HCT116 (cell line): ENCODE data around the gene NFASC. TPM values are rescaled to one million over a fixed set of nuclear protein-coding genes. Genes with fewer than 3 reads are reported as not detected.

Experiments
- ATAC-seq: fragments of 200-7000 bp; cut with Tn5 transposase; 2 replicates; pipeline ENCODE4 v1.9.1; 2020; ENCODE audit warnings: mild to moderate bottlenecking, moderate library complexity
- BruUV-seq: library from RNA; stranded (reverse); fragments of 400-500 nt; replicated peaks from 2 replicates; lab custom pipeline; 2021; lab: Mats Ljungman, UMichigan
- CTCF ChIA-PET: fragments of 300-600 bp; sonication (Branson Sonifier 250); formaldehyde crosslinking; loops from one replicate; lab custom pipeline; 2021; ENCODE audit warnings: antibody characterized with exemption; lab: Charles Lee
- POLR2A ChIA-PET: fragments of 300-600, 350-600 bp; sonication (Branson Sonifier 250); formaldehyde crosslinking; loops from one replicate; lab custom pipeline; 2021; ENCODE audit warnings: antibody characterized with exemption; lab: Charles Lee
- RAD21 ChIA-PET, 2 experiments: fragments of 300-600 bp; sonication (Branson Sonifier 250); formaldehyde crosslinking; loops; one replicate each; lab custom pipeline; 2023; ENCODE audit warnings: low total read pairs in 2 of 2; ENCODE audit not compliant: uncharacterized antibody in 2 of 2, unreplicated experiment in 2 of 2, low non-redundant PET in 1 of 2; lab: Charles Lee
- DNase-seq: peaks from one replicate; pipeline ENCODE4 v3.0.0-alpha.2; 2010; ENCODE audit warnings: low read depth, low spot score
- H2AFZ ChIP-seq: fragments of 200-600 bp; shearing (Covaris generic), sonication (generic); 2 replicates; pipeline ENCODE4 v1.6.1; 2017; ENCODE audit warnings: low read depth, mixed run types, mixed read lengths, antibody characterized with exemption, low read length; ENCODE audit not compliant: poor library complexity, severe bottlenecking
- H3K27ac ChIP-seq: 2 replicates; pipeline ENCODE4 v1.5.1; 2012; ENCODE audit warnings: low read depth, low read length
- H3K27me3 ChIP-seq: fragments of 200-600 bp; sonication (generic); 2 replicates; pipeline ENCODE4 v1.6.1; 2016; ENCODE audit warnings: mixed run types, low read length, mixed read lengths; ENCODE audit not compliant: insufficient read depth
- H3K36me3 ChIP-seq, 2 experiments: fragments of 200-500 bp in 1 of 2; fragments of 200-600 bp in 1 of 2; sonication (Bioruptor generic) in 1 of 2; sonication (generic) in 1 of 2; 2 replicates each; pipeline versions ENCODE4 v1.5.1 to v1.6.1; 2014 to 2016; ENCODE audit warnings: low read length in 2 of 2, inconsistent platforms in 1 of 2, mixed read lengths in 1 of 2, mixed run types in 1 of 2; ENCODE audit not compliant: insufficient read depth in 2 of 2, control insufficient read depth in 1 of 2
- H3K4me1 ChIP-seq, 2 experiments: fragments of 200-600 bp in 1 of 2; sonication (generic) in 1 of 2; 2 replicates each; pipeline versions ENCODE4 v1.5.1 to v1.6.1; 2012 to 2017; ENCODE audit warnings: low read length in 2 of 2, inconsistent platforms in 1 of 2, mild to moderate bottlenecking in 1 of 2, mixed read lengths in 1 of 2, mixed run types in 1 of 2, moderate library complexity in 1 of 2; ENCODE audit not compliant: insufficient read depth in 2 of 2, control insufficient read depth in 1 of 2
- H3K4me2 ChIP-seq: fragments of 200-600 bp; sonication (generic); 2 replicates; pipeline ENCODE4 v1.6.1; 2017; ENCODE audit warnings: mixed run types, low read length, mixed read lengths
- H3K4me3 ChIP-seq, 2 experiments: fragments of 200-600 bp in 1 of 2; sonication (generic) in 1 of 2; replicated peaks in 1 of 2; 2 replicates each; pipeline ENCODE4 v1.5.1; 2011 to 2016; ENCODE audit warnings: low read length in 2 of 2, control low read depth in 1 of 2, low read depth in 1 of 2, mild to moderate bottlenecking in 1 of 2, mixed read lengths in 1 of 2, mixed run types in 1 of 2
- H3K79me2 ChIP-seq: fragments of 200-600 bp; sonication (generic); 2 replicates; pipeline ENCODE4 v1.6.1; 2017; ENCODE audit warnings: mild to moderate bottlenecking, mixed run types, low read length, moderate library complexity, mixed read lengths; ENCODE audit not compliant: insufficient read depth
- H3K9ac ChIP-seq: fragments of 200-600 bp; sonication (generic); 2 replicates; pipeline ENCODE4 v1.6.1; 2016; ENCODE audit warnings: low read length, mixed read lengths
- H3K9me2 ChIP-seq: fragments of 200-600 bp; sonication (generic), shearing (Covaris generic); 2 replicates; pipeline ENCODE4 v1.6.1; 2017; ENCODE audit warnings: mixed run types, mild to moderate bottlenecking, moderate library complexity; ENCODE audit not compliant: insufficient read depth
- H3K9me3 ChIP-seq, 2 experiments: fragments of 200-500 bp in 1 of 2; fragments of 200-600 bp in 1 of 2; sonication (Bioruptor generic) in 1 of 2; sonication (generic) in 1 of 2; 2 replicates each; pipeline ENCODE4 v1.6.1; 2014 to 2017; ENCODE audit warnings: low read length in 2 of 2, mixed read lengths in 2 of 2, inconsistent platforms in 1 of 2, low read depth in 1 of 2, mild to moderate bottlenecking in 1 of 2, mixed run types in 1 of 2, moderate library complexity in 1 of 2; ENCODE audit not compliant: control insufficient read depth in 1 of 2, insufficient read depth in 1 of 2
- H4K20me1 ChIP-seq: fragments of 200-600 bp; sonication (generic), shearing (Covaris generic); 2 replicates; pipeline ENCODE4 v1.6.1; 2017; ENCODE audit warnings: mixed run types, mild to moderate bottlenecking, moderate library complexity; ENCODE audit not compliant: insufficient read depth
- CEBPB ChIP-seq: IDR thresholded peaks from 2 replicates; pipeline ENCODE4 v1.6.1; 2012; ENCODE audit warnings: low read depth
- CTCF ChIP-seq, 3 experiments: fragments of 200-600 bp in 1 of 3; sonication (generic) in 1 of 3; IDR thresholded peaks in 2 of 3; conservative IDR thresholded peaks in 1 of 3; 2 replicates each; pipeline ENCODE4 v1.5.1; 2012 to 2017; ENCODE audit warnings: low read depth in 2 of 3, low read length in 2 of 3, antibody characterized with exemption in 1 of 3, borderline replicate concordance in 1 of 3, control low read depth in 1 of 3, mild to moderate bottlenecking in 1 of 3, mixed read lengths in 1 of 3, mixed run types in 1 of 3, moderate library complexity in 1 of 3; ENCODE audit not compliant: insufficient read depth in 1 of 3
- EZH2 ChIP-seq: fragments of 200-600 bp; sonication (generic); IDR thresholded peaks from 2 replicates; pipeline ENCODE4 v1.6.1; 2017; ENCODE audit warnings: antibody characterized with exemption, mixed run types
- EZH2phosphoT487 ChIP-seq: fragments of 200-600 bp; IDR thresholded peaks from 2 replicates; pipeline ENCODE4 v1.6.1; 2018; ENCODE audit warnings: antibody characterized with exemption, borderline replicate concordance
- JUND ChIP-seq: IDR thresholded peaks from 2 replicates; pipeline ENCODE4 v1.6.1; 2012
- POLR2A ChIP-seq: IDR thresholded peaks from 2 replicates; pipeline ENCODE4 v1.7.0; 2011; ENCODE audit warnings: borderline replicate concordance; ENCODE audit not compliant: insufficient read depth, insufficient read length; ENCODE audit errors: extremely low read depth
- POLR2AphosphoS5 ChIP-seq: IDR thresholded peaks from 2 replicates; pipeline ENCODE4 v1.6.1; 2011; ENCODE audit warnings: mild to moderate bottlenecking, low read depth, low read length, moderate library complexity
- REST ChIP-seq: IDR thresholded peaks from 2 replicates; pipeline ENCODE4 v1.6.1; 2012; ENCODE audit warnings: low read depth
- SIN3A ChIP-seq: IDR thresholded peaks from 2 replicates; pipeline ENCODE4 v1.6.1; 2012; ENCODE audit warnings: low read depth
- SP1 ChIP-seq: IDR thresholded peaks from 2 replicates; pipeline ENCODE4 v1.6.1; 2012; ENCODE audit warnings: low read depth
- SRF ChIP-seq: IDR thresholded peaks from 2 replicates; pipeline ENCODE4 v1.6.1; 2012; ENCODE audit warnings: low read depth
- TCF7L2 ChIP-seq: IDR thresholded peaks from 2 replicates; pipeline ENCODE4 v1.7.0; 2011; ENCODE audit warnings: borderline replicate concordance, inconsistent platforms; ENCODE audit not compliant: insufficient read depth, insufficient read length; ENCODE audit errors: extremely low read depth
- YY1 ChIP-seq: IDR thresholded peaks from 2 replicates; pipeline ENCODE4 v1.6.1; 2011; ENCODE audit warnings: low read length, low read depth, moderate library complexity, mild to moderate bottlenecking; ENCODE audit not compliant: insufficient replicate concordance; ENCODE audit errors: extremely low read depth
- ZBTB33 ChIP-seq: IDR thresholded peaks from 2 replicates; pipeline ENCODE4 v1.6.1; 2011; ENCODE audit warnings: mild to moderate bottlenecking, low read length, moderate library complexity; ENCODE audit not compliant: insufficient replicate concordance; ENCODE audit errors: extremely low read depth
- ZFX ChIP-seq: fragments of 450-650 bp; IDR thresholded peaks from 2 replicates; pipeline ENCODE4 v1.6.1; 2017
- intact Hi-C: fragments of 100-400 bp; cut with micrococcal nuclease; formaldehyde crosslinking; loops from 2 replicates; pipeline ENCODE4 v1.10.0; 2022
- total RNA-seq: library from RNA; stranded (reverse); gene quantifications from one replicate; pipeline ENCODE4 v1.2.1, GENCODE V29; 2021; ENCODE audit not compliant: unreplicated experiment

The NFASC gene
- total RNA-seq, 1 experiment from 2014 or later: 0.57 TPM

GRCh38 chr1:204959374-204959773 is 88.7 kb downstream of the NFASC start:
- no peaks in the 10 kb centered on the region for H3K4me1 ChIP-seq
- intact Hi-C loops: no loop called here
- peaks cover 92% of the 10 kb centered on the region for H3K27me3 ChIP-seq
- no peak for DNase-seq
- no peaks in the 10 kb centered on the region for H3K9me3 ChIP-seq
- BruUV-seq: no TSS peak
- H4K20me1 ChIP-seq: no peaks in the 10 kb centered on the region
- ATAC-seq: no peak
- no peak overlapping the region for H2AFZ ChIP-seq
- ChIA-PET CTCF (no interaction called here), POLR2A (no interaction called here), RAD21 (no interaction called here)
- H3K79me2 ChIP-seq: no peaks in the 10 kb centered on the region
- H3K27ac ChIP-seq: no peak overlapping the region
- H3K9me2 ChIP-seq: no peaks in the 10 kb centered on the region
- H3K36me3 ChIP-seq: no peaks in the 10 kb centered on the region
- H3K9ac ChIP-seq: no peak overlapping the region
- TF ChIP-seq SRF (no peak), JUND (no peak), ZBTB33 (no peak), CEBPB (no peak), EZH2phosphoT487 (no peak), TCF7L2 (no peak), ZFX (no peak), SIN3A (no peak)
- TF ChIP-seq, all 23 proteins: peak for 0
- Histone ChIP-seq H3K4me3 (no peak overlapping the region), H3K4me2 (no peak overlapping the region)

GRCh38 chr1:204959836-204960235 is 89.2 kb downstream of the NFASC start:
- Histone ChIP-seq H3K9me3 (no peaks in the 10 kb centered on the region), H3K4me1 (no peaks in the 10 kb centered on the region), H2AFZ (no peak overlapping the region), H3K79me2 (no peaks in the 10 kb centered on the region), H4K20me1 (no peaks in the 10 kb centered on the region), H3K9me2 (no peaks in the 10 kb centered on the region), H3K27me3 (peaks cover 96% of the 10 kb centered on the region), H3K36me3 (no peaks in the 10 kb centered on the region), H3K4me3 (no peak overlapping the region), H3K9ac (no peak overlapping the region), H3K27ac (no peak overlapping the region), H3K4me2 (no peak overlapping the region)
- intact Hi-C loops: no loop called here
- DNase-seq (no peak), ATAC-seq (no peak)
- ChIA-PET RAD21 (no interaction called here), CTCF (no interaction called here), POLR2A (no interaction called here)
- no TSS peak for BruUV-seq
- no peak for TF ChIP-seq YY1
- TF ChIP-seq CTCF (IDR thresholded peaks at IDR 0.05 in 2 of 3, conservative IDR thresholded peaks at IDR 0.05 in 1 of 3; ENCODE audit: borderline replicate concordance in 1 of 3, insufficient read depth in 1 of 3, low read depth in 2 of 3, low read length in 2 of 3): no peak
- no peak for TF ChIP-seq EZH2phosphoT487
- no peak for TF ChIP-seq SP1
- TF ChIP-seq POLR2AphosphoS5: no peak
- no peak for TF ChIP-seq REST
- no peak for TF ChIP-seq POLR2A
- TF ChIP-seq EZH2: no peak
